ENCODE results near the gene TRAF3IP1.
"Not testable (repeated sequence)": the region's sequence is repeated elsewhere in the genome, so short reads cannot be mapped to it uniquely, and the experiment has no call there.

The TRAF3IP1 gene

GRCh38 chr2:238344035-238344434 is 23.7 kb downstream of the TRAF3IP1 start:
- DNase-seq: no peak

- DNase-seq: no peak
Measured at GRCh38 chr2:238344517-238344916, 24.2 kb downstream of the TRAF3IP1 start.

- DNase-seq: no peak
Measured at GRCh38 chr2:238345297-238345968, 25.1 kb downstream of the TRAF3IP1 start.

- DNase-seq: no peak
Measured at GRCh38 chr2:238346544-238346943, 26.2 kb downstream of the TRAF3IP1 start.

GRCh38 chr2:238350150-238350897 is 30.0 kb downstream of the TRAF3IP1 start:
- no peak for DNase-seq

GRCh38 chr2:238351315-238351714 is 31.0 kb downstream of the TRAF3IP1 start:
- no peak for DNase-seq

- DNase-seq: no peak
Measured at GRCh38 chr2:238352361-238352760, 32.0 kb downstream of the TRAF3IP1 start.

- no peak for DNase-seq
Measured at GRCh38 chr2:238358769-238359168, 38.5 kb downstream of the TRAF3IP1 start.

GRCh38 chr2:238359403-238359802 is 39.1 kb downstream of the TRAF3IP1 start:
- DNase-seq: no peak

- DNase-seq: no peak
Measured at GRCh38 chr2:238361877-238362276, 41.6 kb downstream of the TRAF3IP1 start.

GRCh38 chr2:238362626-238363025 is 42.3 kb downstream of the TRAF3IP1 start:
- no peak for DNase-seq

- no peak for DNase-seq
Measured at GRCh38 chr2:238369591-238370040, 49.3 kb downstream of the TRAF3IP1 start.

- no peak for DNase-seq
Measured at GRCh38 chr2:238370094-238370822, 49.9 kb downstream of the TRAF3IP1 start.

- DNase-seq: peak; percentile 7
Measured at GRCh38 chr2:238370823-238371372, 50.6 kb downstream of the TRAF3IP1 start.

GRCh38 chr2:238372277-238372676 is 52.0 kb downstream of the TRAF3IP1 start:
- not testable (repeated sequence) for DNase-seq

- DNase-seq: no peak
Measured at GRCh38 chr2:238376884-238377391, 56.6 kb downstream of the TRAF3IP1 start.

- DNase-seq: no peak
Measured at GRCh38 chr2:238378230-238379095, 58.1 kb downstream of the TRAF3IP1 start.

GRCh38 chr2:238379096-238379810 is 58.9 kb downstream of the TRAF3IP1 start:
- DNase-seq: no peak

GRCh38 chr2:238380336-238380735 is 60.0 kb downstream of the TRAF3IP1 start:
- DNase-seq: no peak

GRCh38 chr2:238380785-238381184 is 60.5 kb downstream of the TRAF3IP1 start:
- no peak for DNase-seq

- no peak for DNase-seq
Measured at GRCh38 chr2:238381341-238382115, 61.2 kb downstream of the TRAF3IP1 start.
